ENCODE results near the gene ATP1A4. TPM values are rescaled to one million over a fixed set of nuclear protein-coding genes. Genes with fewer than 3 reads are reported as not detected.

The ATP1A4 gene
- total and polyA plus RNA-seq, 10 of the 15 experiments (the other 5 are each of a cell fraction or from before 2014, with no cell fraction given) = 0.31 to 1.0 (median 0.54) TPM

DNA sequence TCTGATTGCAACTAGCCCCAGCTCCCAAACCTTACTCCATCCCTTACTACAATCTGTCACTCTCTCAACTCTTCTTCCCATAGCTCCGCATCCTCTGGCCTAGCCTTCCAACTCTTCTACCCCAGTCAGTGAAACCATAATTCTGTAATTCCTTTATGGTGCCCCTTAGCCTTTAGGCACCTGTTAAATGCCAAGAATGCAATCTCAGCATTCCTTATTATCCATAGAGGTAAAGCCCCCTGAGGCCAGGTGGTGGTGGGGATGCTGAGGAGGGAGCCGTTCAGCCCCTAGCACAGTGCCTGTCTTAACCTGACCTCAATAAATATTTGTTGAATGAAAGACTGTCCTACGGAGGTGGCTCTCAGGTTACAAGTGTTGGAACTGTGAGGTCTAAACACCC, 21.8 kb upstream of the ATP1A4 start (continued):
- TF ChIP-seq, protein P1, sequence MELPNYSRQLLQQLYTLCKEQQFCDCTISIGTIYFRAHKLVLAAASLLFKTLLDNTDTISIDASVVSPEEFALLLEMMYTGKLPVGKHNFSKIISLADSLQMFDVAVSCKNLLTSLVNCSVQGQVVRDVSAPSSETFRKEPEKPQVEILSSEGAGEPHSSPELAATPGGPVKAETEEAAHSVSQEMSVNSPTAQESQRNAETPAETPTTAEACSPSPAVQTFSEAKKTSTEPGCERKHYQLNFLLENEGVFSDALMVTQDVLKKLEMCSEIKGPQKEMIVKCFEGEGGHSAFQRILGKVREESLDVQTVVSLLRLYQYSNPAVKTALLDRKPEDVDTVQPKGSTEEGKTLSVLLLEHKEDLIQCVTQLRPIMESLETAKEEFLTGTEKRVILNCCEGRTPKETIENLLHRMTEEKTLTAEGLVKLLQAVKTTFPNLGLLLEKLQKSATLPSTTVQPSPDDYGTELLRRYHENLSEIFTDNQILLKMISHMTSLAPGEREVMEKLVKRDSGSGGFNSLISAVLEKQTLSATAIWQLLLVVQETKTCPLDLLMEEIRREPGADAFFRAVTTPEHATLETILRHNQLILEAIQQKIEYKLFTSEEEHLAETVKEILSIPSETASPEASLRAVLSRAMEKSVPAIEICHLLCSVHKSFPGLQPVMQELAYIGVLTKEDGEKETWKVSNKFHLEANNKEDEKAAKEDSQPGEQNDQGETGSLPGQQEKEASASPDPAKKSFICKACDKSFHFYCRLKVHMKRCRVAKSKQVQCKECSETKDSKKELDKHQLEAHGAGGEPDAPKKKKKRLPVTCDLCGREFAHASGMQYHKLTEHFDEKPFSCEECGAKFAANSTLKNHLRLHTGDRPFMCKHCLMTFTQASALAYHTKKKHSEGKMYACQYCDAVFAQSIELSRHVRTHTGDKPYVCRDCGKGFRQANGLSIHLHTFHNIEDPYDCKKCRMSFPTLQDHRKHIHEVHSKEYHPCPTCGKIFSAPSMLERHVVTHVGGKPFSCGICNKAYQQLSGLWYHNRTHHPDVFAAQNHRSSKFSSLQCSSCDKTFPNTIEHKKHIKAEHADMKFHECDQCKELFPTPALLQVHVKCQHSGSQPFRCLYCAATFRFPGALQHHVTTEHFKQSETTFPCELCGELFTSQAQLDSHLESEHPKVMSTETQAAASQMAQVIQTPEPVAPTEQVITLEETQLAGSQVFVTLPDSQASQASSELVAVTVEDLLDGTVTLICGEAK (IDR thresholded peaks at IDR 0.05; ENCODE audit: borderline replicate concordance) = no peak
- no peak for TF ChIP-seq FOXM1 (IDR thresholded peaks at IDR 0.05; ENCODE audit: low read depth, low read length)
- TF ChIP-seq IKZF1 (conservative IDR thresholded peaks at IDR 0.05) = no peak
- no peak for TF ChIP-seq CBX3 (IDR thresholded peaks at IDR 0.05; ENCODE audit: borderline replicate concordance, low read depth)
- no peak for TF ChIP-seq ZNF207 (IDR thresholded peaks at IDR 0.05; ENCODE audit: borderline replicate concordance)
- TF ChIP-seq ZZZ3 (IDR thresholded peaks at IDR 0.05; ENCODE audit: control insufficient read depth, insufficient read length, low read depth) = no peak

DNA sequence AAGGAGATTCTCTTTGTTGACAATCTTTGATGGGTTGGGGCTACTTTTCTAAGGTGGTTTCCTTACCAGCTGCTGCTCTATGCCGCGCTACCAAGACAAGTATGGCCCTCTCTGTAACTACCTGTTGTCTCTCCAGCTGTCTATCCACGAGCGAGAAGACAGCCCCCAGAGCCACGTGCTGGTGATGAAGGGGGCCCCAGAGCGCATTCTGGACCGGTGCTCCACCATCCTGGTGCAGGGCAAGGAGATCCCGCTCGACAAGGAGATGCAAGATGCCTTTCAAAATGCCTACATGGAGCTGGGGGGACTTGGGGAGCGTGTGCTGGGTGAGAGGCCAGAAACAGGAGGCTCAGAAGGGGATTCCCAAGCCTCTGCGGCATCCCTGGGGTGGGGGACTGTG, 21.4 kb upstream of the ATP1A4 start:
- ChIA-PET SMC1A (ENCODE audit: uncharacterized antibody, unreplicated experiment) (no interaction called here), CTCF (interaction anchor here (1.4 kb wide), 1 partner anchor 37 kb away, joined by 3 read pairs; no protein-coding TSS in a partner anchor), POLR2A (no interaction called here), RAD21 (ENCODE audit: unreplicated experiment) (no interaction called here)
- 27% methylated on average over 11 of the region's 11 CpGs for WGBS (ENCODE audit: insufficient coverage, insufficient replicate concordance, low lambda C conversion rate, missing lambda C conversion rate)
- ATAC-seq (no peak), DNase-seq (ENCODE audit: low read depth, low spot score) (no peak), FAIRE-seq (no peak)
- no peak overlapping the region for H3K4me3 ChIP-seq
- no peaks in the 10 kb centered on the region for H4K20me1 ChIP-seq (ENCODE audit: control insufficient read depth, insufficient read depth)
- H3K4me1 ChIP-seq (ENCODE audit: control insufficient read depth, insufficient read depth, low read length) = no peaks in the 10 kb centered on the region
- no peaks in the 10 kb centered on the region for H3K36me3 ChIP-seq (ENCODE audit: control insufficient read depth in 2 of 2, insufficient read depth in 2 of 2, low read length in 1 of 2)
- H3K27ac ChIP-seq (ENCODE audit: control insufficient read depth, insufficient read depth) = no peak overlapping the region
- H3K9me3 ChIP-seq (replicated peaks; ENCODE audit: control insufficient read depth, insufficient read depth, low read length) = no peaks in the 10 kb centered on the region
- H3K27me3 ChIP-seq (replicated peaks in 1 of 2; ENCODE audit: control insufficient read depth in 2 of 2, insufficient read depth in 2 of 2, low read length in 1 of 2) = 0 out of 4 replicates have a peak, but pooled peaks cover 1 to 2% of the 10 kb centered on the region in 2 experiments
- in situ Hi-C loops (cut with MboI) = no loop called here
- intact Hi-C loops (cut with micrococcal nuclease; ENCODE audit: unreplicated experiment) = no loop called here
- no peak overlapping the region for H3K4me2 ChIP-seq (ENCODE audit: control insufficient read depth, insufficient read depth)
- no peak overlapping the region for H2AFZ ChIP-seq (ENCODE audit: control insufficient read depth, low read depth, low read length)
- H3K9ac ChIP-seq (ENCODE audit: control insufficient read depth, insufficient read depth, low read length) = no peak overlapping the region
- no TSS peak for BruUV-seq (replicated peaks)
- H3K79me2 ChIP-seq (ENCODE audit: control insufficient read depth, insufficient read depth, low read length) = no peaks in the 10 kb centered on the region
- TF ChIP-seq, protein P2, sequence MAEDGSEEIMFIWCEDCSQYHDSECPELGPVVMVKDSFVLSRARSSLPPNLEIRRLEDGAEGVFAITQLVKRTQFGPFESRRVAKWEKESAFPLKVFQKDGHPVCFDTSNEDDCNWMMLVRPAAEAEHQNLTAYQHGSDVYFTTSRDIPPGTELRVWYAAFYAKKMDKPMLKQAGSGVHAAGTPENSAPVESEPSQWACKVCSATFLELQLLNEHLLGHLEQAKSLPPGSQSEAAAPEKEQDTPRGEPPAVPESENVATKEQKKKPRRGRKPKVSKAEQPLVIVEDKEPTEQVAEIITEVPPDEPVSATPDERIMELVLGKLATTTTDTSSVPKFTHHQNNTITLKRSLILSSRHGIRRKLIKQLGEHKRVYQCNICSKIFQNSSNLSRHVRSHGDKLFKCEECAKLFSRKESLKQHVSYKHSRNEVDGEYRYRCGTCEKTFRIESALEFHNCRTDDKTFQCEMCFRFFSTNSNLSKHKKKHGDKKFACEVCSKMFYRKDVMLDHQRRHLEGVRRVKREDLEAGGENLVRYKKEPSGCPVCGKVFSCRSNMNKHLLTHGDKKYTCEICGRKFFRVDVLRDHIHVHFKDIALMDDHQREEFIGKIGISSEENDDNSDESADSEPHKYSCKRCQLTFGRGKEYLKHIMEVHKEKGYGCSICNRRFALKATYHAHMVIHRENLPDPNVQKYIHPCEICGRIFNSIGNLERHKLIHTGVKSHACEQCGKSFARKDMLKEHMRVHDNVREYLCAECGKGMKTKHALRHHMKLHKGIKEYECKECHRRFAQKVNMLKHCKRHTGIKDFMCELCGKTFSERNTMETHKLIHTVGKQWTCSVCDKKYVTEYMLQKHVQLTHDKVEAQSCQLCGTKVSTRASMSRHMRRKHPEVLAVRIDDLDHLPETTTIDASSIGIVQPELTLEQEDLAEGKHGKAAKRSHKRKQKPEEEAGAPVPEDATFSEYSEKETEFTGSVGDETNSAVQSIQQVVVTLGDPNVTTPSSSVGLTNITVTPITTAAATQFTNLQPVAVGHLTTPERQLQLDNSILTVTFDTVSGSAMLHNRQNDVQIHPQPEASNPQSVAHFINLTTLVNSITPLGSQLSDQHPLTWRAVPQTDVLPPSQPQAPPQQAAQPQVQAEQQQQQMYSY (CRISPR knock-in tag; IDR thresholded peaks at IDR 0.05) = no peak
- TF ChIP-seq POLR2AphosphoS2 (IDR thresholded peaks at IDR 0.05; ENCODE audit: low read depth, low read length) = no peak
- TF ChIP-seq, protein P3, sequence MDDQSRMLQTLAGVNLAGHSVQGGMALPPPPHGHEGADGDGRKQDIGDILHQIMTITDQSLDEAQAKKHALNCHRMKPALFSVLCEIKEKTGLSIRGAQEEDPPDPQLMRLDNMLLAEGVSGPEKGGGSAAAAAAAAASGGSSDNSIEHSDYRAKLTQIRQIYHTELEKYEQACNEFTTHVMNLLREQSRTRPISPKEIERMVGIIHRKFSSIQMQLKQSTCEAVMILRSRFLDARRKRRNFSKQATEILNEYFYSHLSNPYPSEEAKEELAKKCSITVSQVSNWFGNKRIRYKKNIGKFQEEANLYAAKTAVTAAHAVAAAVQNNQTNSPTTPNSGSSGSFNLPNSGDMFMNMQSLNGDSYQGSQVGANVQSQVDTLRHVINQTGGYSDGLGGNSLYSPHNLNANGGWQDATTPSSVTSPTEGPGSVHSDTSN (IDR thresholded peaks at IDR 0.05; ENCODE audit: insufficient replicate concordance, low read depth, low read length) = no peak
- no peak for TF ChIP-seq MYB (IDR thresholded peaks at IDR 0.05; ENCODE audit: borderline replicate concordance, low read depth, low read length)
- TF ChIP-seq BCL11A (IDR thresholded peaks at IDR 0.05; ENCODE audit: low read depth, low read length) = no peak
- no peak for TF ChIP-seq RCOR1 (conservative IDR thresholded peaks at IDR 0.05; ENCODE audit: low read depth, low read length)
- TF ChIP-seq, protein P4, sequence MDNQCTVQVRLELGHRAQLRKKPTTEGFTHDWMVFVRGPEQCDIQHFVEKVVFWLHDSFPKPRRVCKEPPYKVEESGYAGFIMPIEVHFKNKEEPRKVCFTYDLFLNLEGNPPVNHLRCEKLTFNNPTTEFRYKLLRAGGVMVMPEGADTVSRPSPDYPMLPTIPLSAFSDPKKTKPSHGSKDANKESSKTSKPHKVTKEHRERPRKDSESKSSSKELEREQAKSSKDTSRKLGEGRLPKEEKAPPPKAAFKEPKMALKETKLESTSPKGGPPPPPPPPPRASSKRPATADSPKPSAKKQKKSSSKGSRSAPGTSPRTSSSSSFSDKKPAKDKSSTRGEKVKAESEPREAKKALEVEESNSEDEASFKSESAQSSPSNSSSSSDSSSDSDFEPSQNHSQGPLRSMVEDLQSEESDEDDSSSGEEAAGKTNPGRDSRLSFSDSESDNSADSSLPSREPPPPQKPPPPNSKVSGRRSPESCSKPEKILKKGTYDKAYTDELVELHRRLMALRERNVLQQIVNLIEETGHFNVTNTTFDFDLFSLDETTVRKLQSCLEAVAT (IDR thresholded peaks at IDR 0.05) = no peak
